HL-60/S4 (cell line): Measurements from ENCODE around the gene GPC5.
"Not testable (repeated sequence)": the region's sequence is repeated elsewhere in the genome, so short reads cannot be mapped to it uniquely, and the experiment has no call there.

Experiments used
- in situ Hi-C: fragments of 300-500 bp; cut with MboI; formaldehyde crosslinking; loops from 2 replicates; pipeline ENCODE4 v1.14.3; 2022; ENCODE audit warnings: low sequenced_read_pairs

Gene GPC5

DNA sequence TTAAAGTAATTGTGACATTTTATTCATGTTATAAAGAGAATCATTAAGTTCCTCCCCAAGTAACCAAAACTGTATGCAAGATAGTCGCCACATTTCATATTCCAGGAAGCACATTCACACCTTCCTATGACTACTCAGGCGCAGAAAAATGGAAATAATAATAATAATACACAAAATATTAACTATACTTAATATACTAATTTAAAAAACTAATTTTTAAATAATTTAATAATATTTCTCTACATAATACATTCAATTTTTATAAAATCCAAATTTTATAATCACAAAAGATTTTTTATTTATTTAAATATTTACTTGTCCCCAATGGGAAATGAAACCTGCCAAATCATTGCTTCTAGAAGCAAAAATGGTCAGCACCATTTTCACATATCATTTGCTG is 1030.8 kb downstream of the GPC5 start:
- in situ Hi-C loops, result no loop called here

- in situ Hi-C loops, result no loop called here
These were observed 1035.0 kb downstream of the GPC5 start for GRCh38 chr13:92433386-92433785.

DNA sequence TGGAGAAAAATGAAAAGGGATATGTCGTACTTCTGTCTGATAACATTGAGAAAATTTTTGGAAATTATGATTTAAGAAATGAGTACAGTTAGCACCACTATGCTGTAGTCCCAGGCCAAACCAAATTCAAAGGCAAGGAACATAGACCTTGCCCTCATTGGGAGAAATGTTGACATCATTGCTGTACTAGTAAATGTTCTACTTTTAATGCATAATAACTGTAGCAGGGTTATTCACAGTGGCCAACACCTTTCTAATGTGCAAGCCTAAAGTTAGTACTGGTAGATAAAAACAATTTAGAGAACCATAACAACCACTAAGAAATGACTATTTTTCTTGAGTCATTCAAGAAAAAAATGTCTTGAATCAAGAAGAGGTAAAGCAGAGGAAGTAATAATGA is 1035.5 kb downstream of the GPC5 start:
- in situ Hi-C loops, result no loop called here

GRCh38 chr13:92436924-92437323 is 1038.5 kb downstream of the GPC5 start:
- in situ Hi-C loops, result no loop called here

DNA sequence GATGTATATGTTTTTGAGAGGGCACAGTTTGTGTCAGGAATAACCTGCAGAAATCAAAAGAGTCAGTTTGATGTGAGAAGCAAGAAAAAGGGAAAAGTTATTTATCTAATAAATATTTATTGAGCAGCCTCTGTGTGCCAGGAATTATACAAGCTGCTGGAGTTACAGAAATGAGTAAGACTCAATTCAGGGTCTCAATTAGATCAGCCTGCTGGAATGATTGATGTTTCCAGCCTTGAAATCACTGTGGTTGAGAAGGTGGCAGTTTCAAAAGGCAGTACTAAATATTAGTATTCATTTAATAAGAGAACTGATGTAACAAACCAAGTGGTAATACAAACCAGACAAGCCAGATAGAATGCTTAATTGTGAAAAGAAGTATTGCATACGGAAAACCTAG is 1045.8 kb downstream of the GPC5 start:
- in situ Hi-C loops, result no loop called here

DNA sequence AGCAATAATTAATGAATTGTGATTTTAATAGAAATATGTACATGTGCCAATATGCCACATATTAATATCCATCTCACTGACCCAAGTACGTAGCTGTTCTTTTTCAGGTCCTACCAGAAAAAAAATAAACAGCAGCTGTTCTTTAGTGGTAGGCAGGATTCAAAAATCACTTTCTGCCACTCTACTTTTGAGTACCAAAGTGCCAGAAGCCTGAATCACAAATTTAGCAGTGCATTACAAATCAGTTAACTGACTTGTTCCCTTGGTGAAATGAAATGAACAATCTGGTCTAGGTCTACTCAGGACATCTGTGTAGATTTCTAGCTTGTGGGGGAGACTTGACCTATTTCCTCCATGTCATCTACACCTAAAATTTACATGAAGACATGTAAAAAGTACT is 1052.6 kb downstream of the GPC5 start:
- in situ Hi-C loops, result no loop called here

DNA sequence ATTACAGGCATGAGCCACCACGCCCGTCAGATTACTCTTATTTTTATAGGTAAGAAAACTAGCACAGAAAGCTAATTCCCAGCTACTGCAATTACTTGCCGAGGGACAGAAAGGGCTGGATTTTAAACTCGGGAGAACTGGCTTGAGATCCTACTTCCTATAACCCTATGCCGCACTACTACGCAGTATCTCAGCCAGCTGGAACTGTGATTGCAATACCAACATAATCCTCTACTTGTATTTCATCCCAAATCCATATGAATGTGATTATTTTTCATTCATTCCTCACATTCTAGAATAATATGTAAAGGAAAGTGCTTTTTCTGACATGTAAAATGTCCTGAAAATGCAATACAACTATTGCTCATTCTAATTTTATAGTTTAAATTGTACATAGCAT is 1054.4 kb downstream of the GPC5 start:
- in situ Hi-C loops, result no loop called here

- in situ Hi-C loops, result no loop called here
These were observed 1060.9 kb downstream of the GPC5 start for GRCh38 chr13:92459306-92459705.

DNA sequence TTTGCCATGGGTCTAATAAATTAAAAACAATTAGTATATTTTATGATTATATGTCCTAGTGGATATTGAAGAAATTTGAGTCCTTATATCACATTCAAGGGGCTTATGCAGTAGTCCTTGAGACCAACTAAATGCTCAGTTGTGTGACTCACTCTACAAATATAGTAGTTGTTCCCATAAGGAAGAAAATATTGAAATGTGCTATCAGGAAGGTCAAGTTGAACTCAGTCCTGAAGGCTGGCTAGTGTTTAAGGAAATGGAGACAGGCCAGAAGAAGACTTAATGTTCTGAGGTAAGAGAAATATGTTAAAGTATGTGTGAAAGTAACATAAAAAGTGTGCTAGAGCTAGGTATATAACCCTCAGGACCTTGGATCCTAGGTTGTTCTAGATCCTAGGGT is 1062.1 kb downstream of the GPC5 start:
- in situ Hi-C loops, result no loop called here

DNA sequence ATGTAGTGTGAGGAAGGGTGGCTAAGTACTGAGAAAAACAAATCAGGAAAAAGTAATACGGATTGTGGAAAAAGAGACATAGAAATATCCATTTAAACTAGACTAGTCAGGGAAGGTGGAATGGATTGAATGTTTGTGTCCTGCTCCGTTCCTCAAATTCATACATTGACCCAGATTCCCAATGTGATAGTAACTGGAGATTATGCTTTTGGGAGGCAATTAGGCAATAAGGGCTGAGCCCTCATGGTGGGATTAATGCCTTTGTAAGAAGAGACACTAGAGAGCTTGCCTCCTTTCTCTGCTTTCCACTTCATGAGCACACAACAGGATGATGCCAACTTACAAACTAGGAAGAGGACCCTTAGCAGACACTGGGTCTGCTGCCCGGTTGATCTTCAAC is 1063.0 kb downstream of the GPC5 start:
- in situ Hi-C loops, result no loop called here

- in situ Hi-C loops, result no loop called here
These were observed 1063.4 kb downstream of the GPC5 start for GRCh38 chr13:92461831-92462230.

GRCh38 chr13:92463134-92463533 is 1064.7 kb downstream of the GPC5 start:
- in situ Hi-C loops, result no loop called here

DNA sequence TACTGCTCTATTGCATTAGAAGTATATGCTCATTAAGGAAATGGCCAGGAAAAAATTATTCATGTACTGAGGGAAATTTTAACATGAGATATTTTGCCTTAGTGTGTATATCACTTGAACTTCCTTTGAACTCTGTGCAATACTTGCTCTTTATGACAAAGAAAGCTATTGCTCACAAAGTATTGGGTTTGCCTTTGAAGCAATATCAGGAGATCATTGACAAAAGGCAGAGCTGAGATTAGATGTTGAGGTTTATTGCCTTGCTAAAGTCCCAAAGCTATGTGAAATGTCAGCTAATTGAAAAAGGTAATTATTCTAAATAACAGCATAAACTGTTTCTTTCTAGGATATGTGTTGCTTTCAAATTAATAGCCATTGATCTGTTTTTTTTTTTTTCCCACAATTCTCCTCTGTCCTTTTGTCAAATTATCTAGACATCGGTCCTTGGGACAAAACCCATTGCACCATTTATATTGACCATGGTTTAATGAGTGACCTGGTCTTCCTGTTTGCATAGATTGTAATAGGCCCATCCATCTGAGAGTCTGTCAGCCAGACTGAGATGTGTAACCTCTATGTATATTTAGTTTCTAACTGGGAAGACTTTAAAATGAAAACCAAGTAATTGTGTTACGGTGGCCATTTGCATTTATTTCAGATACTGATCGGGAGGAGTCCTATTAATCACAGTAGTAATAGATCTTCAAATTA is 1075.5 kb downstream of the GPC5 start:
- in situ Hi-C loops, result no loop called here

DNA sequence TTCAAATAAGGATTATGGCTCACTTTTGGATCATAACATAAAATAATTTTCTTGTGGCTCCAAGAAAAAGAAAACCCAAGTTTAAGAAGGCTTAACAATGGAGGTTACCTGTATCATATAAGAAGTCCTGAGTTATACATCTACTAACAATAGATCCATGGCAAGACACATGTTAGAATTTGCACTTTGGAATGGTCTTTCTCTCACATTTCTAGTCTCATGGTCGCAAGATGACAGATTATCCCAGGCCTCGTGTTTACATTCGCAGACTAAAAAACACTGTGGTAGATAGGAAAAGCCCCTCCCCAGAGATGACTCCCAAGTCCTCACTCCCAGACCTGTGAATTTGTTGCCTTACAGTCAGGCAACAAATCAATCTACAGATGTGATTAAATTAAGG is 1082.0 kb downstream of the GPC5 start:
- in situ Hi-C loops, result no loop called here

- in situ Hi-C loops, result not testable (repeated sequence)
These were observed 1084.4 kb downstream of the GPC5 start for GRCh38 chr13:92482790-92483189.

DNA sequence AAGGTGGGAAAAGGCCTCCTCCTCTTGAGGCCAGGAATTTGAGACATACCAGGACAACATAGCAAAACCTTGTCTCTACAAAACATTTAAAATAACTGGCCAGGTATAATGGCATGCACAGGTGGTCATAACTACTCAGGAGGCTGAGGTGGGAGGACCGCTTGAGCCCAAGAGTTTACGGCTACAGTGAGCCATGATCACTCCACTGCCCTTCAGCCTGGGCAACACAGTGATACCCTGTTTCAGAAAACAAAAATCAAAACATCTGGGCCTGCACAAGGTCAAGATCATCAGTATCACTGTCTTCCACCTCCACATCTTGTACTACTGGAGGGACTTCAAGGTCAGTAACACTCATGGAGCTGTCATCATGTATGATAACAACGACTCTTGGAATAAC is 1085.5 kb downstream of the GPC5 start:
- in situ Hi-C loops, result no loop called here

DNA sequence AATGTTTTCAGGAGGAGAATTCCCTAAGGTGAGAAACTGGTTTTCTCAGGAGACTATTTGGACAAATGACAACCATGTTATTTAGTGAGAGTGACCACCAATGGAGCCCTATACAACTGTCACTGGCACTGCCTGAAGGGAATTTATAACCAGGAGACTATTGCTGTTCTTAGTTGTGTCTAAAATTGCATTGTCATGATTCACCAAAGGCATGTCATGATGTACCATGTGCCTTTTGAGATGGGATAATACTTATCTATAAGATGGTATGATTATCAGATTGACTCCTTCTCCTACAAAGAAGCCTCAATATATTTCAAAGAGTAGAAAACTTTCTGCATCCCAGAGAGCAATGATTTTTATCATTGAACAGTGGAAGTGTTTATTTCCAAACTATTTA is 1088.8 kb downstream of the GPC5 start:
- in situ Hi-C loops, result no loop called here

DNA sequence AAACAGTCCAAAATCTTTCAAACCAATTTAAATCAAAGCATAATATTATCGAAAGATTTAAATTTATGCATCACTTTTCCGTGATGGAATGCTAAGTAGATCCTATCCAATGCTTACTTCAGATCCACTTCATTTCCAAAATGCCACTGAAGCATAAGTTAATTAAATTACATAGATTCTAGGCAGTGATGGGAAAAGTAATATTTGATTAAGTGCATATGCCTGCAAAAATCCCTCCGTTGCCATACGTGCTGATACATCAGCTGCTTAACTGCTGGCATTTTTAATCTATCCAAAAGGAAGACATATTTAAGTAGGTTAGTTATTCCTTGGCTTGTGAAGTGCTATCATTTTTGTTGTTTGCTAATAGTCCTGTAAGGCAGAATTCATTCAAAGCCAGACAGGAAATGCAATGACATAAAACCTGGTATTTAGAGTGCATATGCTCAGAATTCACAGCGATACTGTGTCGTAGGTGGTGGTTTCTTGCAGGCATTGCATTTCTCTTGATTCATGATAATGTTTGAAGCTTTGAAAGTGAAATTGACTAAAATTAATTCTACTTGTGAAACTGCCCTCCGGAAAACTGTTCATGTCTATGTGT is 1089.9 kb downstream of the GPC5 start:
- in situ Hi-C loops, result no loop called here

- in situ Hi-C loops, result no loop called here
These were observed 1093.4 kb downstream of the GPC5 start for GRCh38 chr13:92491839-92492238.

GRCh38 chr13:92494915-92495314 is 1096.5 kb downstream of the GPC5 start:
- in situ Hi-C loops, result no loop called here

DNA sequence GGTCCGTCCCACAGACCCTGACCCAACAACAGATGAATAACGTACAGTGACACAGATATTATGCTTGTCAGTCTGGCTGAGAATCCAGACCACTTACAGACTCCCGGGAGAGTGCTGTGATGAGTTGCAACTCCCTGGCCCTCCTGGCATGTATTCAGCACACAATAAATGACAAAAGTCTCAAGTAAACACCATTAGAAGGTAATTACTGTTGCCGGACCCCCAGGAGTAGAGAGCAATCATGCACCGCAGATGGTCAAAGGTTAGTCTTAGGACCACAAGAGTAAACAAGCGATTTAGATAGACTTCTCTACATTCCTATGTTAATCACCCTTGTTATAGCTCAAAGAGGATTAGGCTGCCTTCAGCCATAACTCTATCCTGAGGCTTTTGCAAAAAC is 1101.8 kb downstream of the GPC5 start:
- in situ Hi-C loops, result no loop called here

DNA sequence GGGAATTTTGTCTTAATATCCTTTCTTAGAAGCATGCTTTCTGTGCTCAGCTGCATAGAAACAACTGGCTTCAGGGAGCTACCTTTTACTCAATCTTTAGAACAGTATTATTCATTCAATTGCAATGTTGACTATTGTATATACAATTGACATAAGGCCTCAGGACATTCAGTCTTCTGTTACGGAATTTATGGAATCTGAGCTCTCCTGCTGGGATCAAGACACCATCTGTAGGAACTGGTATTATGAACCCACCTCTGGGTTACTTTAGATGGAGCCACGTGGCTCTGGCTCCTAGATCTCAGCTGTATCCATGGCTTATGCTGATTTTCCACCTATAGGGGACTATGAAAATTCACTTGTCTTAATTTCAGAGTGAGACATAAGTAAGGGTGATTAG is 1112.0 kb downstream of the GPC5 start:
- in situ Hi-C loops, result no loop called here

DNA sequence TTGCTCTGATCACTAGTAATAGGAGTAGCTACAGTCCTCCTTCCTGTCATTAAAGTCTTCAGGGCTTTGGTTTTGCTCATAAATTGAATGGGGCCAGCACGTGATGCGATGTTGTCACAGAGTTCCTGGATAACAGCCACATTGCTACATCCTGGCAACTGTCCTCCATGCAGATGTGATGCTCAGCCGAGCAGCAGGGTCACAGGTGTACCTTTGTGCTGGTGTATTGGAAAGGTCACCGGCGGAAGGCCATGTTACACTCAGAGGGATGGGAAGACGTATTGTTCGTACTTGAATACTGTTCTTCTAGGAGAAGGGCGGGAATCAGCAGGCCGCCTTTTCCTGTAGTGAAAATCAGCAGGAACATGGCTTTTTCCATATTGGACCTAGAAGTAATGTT is 1114.4 kb downstream of the GPC5 start:
- in situ Hi-C loops, result no loop called here
